Left renal pelvis (tissue), 4 donors: ENCODE results near the gene MSI1. TPM values are rescaled to one million over a fixed set of nuclear protein-coding genes. Genes with fewer than 3 reads are reported as not detected.
A peak's percentile ranks its signal among the peaks of the same experiment; 100 is the strongest.

Experiments
- DNase-seq, 4 donors: peaks; one replicate each; pipeline ENCODE4 v3.0.0-alpha.2; 2013; ENCODE audit warnings: low read depth in 4 of 4, low spot score in 3 of 4
- polyA plus RNA-seq, 4 donors: library from polyadenylated mRNA; unstranded; fragments of 120-200 nt; gene quantifications; one replicate each; pipeline ENCODE4 v1.2.1, GENCODE V29; 2013; ENCODE audit not compliant: insufficient read length in 4 of 4

Gene MSI1
- polyA plus RNA-seq, 4 donors: 8.9 to 30.0 (median 22.9) TPM

DNA sequence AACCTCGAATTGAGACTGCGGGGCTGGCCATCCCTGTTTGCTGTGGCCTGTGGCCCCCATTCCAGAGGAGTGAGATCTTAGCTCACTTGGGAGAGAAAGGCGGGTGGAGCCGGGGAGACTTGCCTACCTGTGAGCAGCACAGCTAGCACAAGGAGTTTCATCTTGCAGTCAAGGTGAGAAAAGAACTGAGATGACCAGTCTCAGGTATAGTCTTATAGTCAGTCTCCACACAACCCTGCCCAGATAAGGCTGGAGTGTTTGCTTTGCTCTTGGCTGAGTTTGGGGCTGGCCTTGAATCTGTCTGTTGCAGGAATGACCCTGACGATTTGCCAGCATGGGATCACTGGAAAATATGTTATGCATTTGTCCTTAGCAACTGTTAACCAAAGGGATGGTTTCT lies 41.4 kb downstream of the MSI1 start, which contains the start of gene PLA2G1B:
Gene PLA2G1B, minus strand, starts transcription at position 187 of the 400 bp plus-strand sequence. Its CDS starts 26 bp downstream, at position 161.
- no peak for DNase-seq

DNA sequence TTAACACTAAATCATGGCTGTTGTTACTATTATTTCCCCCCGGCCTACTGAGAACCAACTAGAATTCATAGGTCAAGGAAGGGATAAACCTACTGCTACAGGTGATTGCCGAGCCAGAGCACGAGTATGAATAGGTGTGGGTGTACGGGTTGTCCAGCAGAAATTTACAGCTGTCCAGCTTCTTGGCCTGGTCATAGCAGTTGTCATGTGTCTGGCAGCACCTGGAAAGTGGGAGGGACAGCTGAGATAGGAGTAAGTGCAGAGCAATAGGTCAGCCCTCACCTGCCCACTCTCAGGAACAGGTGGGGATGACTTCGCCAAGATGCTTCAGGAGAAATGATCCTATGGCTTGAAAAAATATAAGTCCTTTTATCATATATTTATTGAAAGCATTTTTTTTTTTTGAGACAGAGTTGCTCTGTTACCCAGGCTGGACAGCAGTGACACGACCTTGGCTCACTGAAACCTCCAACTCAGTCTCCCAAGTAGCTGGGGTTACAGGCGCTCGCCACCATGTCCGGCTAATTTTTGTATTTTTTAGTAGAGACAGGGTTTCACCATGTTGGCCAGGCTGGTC lies 44.0 kb downstream of the MSI1 start:
- DNase-seq: no peak

GRCh38 chr12:120323772-120324171 lies 45.2 kb downstream of the MSI1 start:
- DNase-seq: no peak

DNA sequence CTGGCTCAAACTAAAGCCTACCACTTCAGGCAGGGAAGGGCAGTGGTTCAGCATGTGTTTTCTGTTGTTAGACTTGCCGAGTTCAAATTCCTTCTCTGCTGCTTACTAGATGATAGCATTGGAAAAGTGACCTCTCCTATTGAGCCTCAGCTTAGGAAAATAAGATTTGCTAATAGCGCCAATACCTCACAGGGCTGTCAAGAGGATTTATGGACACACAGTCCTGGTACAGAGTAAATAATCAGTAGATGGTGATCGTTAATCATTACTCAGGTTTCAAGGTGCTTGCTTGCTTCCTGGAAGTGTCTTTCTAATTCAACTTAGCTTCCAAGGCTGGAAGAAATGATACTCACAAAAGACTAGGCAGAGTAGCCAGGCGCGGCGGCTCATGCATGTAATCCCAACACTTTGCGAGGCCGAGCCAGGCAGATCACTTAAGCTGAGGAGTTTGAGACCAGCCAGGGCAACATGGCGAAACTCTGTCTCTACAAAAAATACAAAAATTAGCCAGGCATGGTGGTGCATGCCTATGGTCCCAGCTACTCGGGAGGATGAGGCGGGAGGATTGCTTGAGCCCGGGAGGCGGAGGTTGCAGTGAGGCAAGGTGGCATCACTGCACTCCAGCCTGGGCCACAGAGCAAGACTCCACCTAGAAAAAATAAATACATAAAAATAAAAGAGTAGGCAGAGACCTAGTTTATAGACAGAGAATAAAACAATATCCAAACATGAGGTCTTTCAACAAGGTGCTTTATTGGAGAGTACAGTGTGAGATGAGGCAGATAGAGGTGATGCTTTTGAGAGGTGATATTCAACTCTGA lies 47.4 kb downstream of the MSI1 start:
- DNase-seq: peak in 2 of 4 donors; percentile 27 to 39

DNA sequence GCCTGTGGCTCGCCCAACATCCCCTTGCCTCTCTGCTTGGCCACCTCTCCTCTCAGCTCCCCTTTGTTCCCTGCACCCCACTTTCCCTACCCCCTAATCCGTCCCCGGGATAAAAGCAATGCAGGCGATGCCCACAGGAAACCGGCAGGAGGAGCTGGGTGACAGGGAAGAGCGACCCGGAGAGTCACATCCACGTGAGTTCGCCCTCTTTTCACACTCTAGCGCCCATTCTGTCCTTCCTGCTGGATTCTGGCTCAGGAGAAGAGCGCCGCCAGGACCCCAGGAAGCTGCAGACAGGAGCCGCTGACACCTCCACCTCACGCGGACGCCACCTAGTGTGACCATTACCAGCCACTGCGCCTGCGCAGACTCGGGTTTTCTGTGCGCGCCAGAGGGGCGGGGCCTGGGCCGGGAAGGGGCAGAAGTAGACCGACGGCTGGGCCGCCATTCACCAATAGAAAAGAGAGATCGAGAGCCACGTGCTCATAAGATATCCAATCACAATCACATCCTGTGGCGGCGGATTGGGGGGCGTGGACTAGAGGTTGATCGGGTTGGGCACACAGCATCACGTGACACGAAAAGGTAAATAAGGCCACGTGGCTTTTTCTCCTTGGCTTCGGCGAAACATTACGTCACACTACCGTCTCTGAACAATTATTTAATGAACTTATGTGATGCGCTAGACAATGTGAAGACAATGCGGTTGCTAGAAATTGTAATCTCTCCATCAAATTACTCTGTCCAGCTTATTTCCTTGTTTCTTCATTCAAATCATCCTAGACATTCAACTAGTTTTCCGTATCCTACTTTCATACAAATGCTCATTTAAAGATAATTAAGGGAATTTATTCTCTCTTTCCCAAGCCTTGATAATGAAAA lies 51.5 kb downstream of the MSI1 start:
- peak; percentile 93 to 98 (median 96) for DNase-seq

DNA sequence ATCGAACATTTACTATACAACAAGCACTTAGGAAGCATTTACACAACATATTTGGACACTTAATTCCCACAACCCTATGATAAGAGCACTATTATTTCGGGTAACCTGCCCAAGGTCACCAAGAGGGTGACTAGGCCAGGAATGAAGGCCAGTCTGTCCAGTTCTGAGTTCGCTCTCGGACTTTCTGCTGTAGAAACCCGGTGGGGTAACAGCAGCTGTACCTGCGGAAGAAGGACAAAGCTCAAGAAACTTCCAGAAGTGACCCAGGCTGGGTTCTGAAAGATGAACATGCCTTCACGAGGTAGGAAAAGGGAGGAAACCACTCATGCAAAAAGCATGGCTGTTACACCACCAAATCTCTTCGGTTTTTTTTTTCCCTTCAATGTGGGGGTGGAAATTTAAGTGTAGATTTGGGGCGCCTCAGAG lies 52.2 kb downstream of the MSI1 start:
- DNase-seq: no peak

DNA sequence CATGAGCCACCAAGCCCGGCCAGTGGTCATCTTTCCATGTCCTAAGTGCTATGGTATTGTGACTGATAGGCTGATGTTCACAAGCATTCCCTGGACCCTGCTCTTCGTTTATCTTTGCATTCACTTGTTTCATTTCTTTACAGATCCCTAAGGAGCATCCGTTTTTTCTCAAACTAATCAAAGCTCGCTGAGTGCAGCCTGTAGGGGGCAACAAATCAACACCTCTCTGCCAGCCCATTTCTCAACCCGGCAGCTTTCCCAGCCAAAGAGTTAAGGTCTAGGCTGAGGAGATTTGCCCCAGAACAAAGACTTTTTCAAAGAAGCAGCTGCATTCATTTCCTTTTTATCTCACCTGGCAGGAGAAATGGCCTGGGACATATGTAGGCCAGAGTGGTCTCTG lies 54.7 kb downstream of the MSI1 start:
- DNase-seq: no peak

DNA sequence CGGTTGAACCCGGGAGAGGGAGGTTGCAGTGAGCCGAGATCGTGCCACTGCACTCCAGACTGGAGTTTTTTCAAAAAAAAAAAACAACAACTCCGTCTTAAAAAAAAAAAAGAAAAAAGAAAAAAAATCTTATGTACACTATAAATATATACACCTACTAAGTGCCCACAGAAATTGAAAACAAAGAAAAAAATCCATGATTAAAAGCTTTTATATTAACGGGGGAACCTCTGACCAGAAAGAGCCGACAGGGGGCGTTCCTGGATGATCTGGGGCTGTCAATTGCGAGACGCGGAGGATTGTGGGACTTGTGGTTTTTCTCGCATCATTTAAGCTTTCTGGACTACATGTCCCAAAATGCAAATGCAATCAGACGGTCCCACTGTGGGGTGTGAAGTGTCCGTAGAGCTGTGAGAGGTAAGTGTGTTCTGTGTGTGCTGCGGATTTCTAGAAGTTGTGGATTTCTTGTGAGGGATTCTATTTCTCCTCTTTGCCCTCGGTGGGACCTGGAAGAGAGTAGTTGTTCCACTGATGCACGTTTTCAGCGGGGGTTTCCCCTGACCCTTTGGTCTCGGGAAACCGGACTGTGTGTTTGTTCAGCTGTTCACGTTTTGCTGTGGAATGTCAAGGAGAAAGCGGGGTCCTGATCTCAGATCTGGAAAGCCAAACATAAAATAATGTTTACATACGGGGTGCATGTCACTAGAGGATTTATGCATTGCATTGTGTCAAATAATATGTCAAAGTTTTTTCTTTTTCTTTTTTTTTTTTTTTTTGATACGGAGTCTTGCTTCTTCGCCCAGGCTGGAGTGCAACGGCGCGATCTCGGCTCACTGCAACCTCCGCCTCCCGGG lies 66.8 kb downstream of the MSI1 start, which contains the start of gene SIRT4:
Gene SIRT4, plus strand, starts transcription at position 360 of the 854 bp plus-strand sequence. CDS start 1,241 bp downstream, outside the sequence.
- DNase-seq: peak; percentile 87 to 92 (median 89)

DNA sequence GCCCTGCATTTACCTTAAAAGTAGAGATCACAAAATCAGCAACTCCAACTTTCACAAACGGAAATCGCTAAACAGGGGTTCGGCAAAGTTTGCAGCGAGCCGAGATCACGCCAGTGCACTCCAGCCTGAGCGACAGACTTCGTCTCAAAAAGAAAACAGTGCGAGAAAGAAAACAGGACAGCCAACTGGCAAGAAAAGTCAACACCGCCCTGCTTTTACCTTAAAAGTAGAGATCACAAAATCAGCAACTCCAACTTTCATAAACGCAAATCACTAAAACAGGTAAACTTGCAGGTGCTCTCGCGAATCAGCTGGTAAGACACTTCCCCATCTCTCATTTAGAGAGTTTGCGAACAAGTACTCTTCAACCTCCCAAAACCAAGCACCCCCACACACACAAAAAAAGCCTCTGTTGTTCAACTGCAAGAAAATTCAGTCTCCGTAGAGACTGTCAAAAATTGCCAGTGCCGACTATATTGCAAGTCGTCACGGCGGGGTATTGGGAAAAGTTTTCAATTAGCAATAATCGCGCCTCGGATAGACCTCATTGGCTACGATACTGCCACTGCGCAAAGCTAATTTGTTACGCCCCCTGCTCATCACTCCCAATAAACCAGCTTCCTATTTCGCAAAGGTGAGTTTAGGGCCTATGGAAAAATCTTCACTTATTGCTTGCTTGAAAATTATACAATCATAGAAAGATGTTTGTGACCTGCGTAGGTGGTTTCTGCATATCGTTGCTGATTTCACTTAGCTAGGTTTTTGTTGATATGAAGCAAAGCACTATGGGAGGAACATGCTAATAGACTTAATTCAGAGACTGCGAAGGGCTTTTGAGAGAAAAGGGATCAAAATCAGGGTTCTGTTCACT lies 76.1 kb downstream of the MSI1 start, which contains the start of gene RNU4-1:
Gene RNU4-1, minus strand, starts transcription at position 577 of the 871 bp plus-strand sequence.
- peak; percentile 63 to 83 (median 77) for DNase-seq

DNA sequence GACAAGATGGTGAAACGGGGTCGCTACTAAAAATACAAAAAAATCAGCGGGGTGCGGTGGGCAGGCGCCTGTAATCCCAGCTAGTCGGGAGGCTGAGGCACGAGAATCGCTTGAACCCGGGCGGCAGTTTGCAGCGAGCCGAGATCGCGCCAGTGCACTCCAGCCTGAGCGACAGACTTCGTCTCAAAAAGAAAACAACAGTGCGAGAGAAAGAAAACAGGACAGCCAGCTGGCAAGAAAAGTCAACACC lies 76.6 kb downstream of the MSI1 start:
- peak in 1 of 4 donors; percentile 12 for DNase-seq

Other genes with a start within 250 kb of the MSI1 start
- 10 to 100 TPM; 46.8 to 66.2 (median 51.2) TPM for gene GCN1, start 174.4 kb downstream of the MSI1 start, polyA plus RNA-seq
- gene RPLP0, start 168.1 kb downstream of the MSI1 start, polyA plus RNA-seq: 1,000 to 10,000 TPM; 2,639 to 2,878 (median 2,698) TPM
- 10 to 100 TPM; 56.8 to 81.1 (median 64.3) TPM for gene PXN, start 103.4 kb downstream of the MSI1 start, polyA plus RNA-seq
- not detected for gene RNU4-2, start 77.3 kb downstream of the MSI1 start, polyA plus RNA-seq
- not detected for gene RNU4-1, start 75.9 kb downstream of the MSI1 start, polyA plus RNA-seq
- gene SIRT4, start 66.8 kb downstream of the MSI1 start, polyA plus RNA-seq: 1 to 10 TPM; 3.3 to 4.6 (median 4.1) TPM
- gene PLA2G1B, start 41.4 kb downstream of the MSI1 start, polyA plus RNA-seq: under 1 TPM in 3 of 4 donors, not detected in 1; 0.33 to 0.59 (median 0.46) TPM
- gene COX6A1, start 68.9 kb upstream of the MSI1 start, polyA plus RNA-seq: 100 to 1,000 TPM; 177 to 336 (median 300) TPM
- gene TRIAP1, start 77.2 kb upstream of the MSI1 start, polyA plus RNA-seq: 10 to 100 TPM; 28.0 to 48.6 (median 41.9) TPM
- gene GATC, start 77.3 kb upstream of the MSI1 start, polyA plus RNA-seq: 10 to 100 TPM; 23.5 to 36.0 (median 35.3) TPM
- 100 to 1,000 TPM; 165 to 255 (median 212) TPM for gene SRSF9, start 100.6 kb upstream of the MSI1 start, polyA plus RNA-seq
- 100 to 1,000 TPM; 450 to 544 (median 503) TPM for gene DYNLL1, start 126.9 kb upstream of the MSI1 start, polyA plus RNA-seq
- 10 to 100 TPM; 34.8 to 70.0 (median 64.7) TPM for gene COQ5, start 160.0 kb upstream of the MSI1 start, polyA plus RNA-seq
- 100 to 1,000 TPM; 167 to 293 (median 198) TPM for gene RNF10, start 165.2 kb upstream of the MSI1 start, polyA plus RNA-seq
- 10 to 100 TPM; 32.9 to 57.6 (median 45.6) TPM for gene POP5, start 212.2 kb upstream of the MSI1 start, polyA plus RNA-seq